Erythroblast (primary cell): Measurements from ENCODE around the gene CMTM7.

Experiments
- GATA1 ChIP-seq: IDR thresholded peaks from 2 replicates; pipeline ENCODE4 v1.6.1; 2011; ENCODE audit warnings: low read depth, mild to moderate bottlenecking, control low read depth, low read length, moderate library complexity
- POLR2A ChIP-seq: IDR thresholded peaks from 2 replicates; pipeline ENCODE4 v1.6.1; 2011; ENCODE audit warnings: mild to moderate bottlenecking, low read length

- no peak for TF ChIP-seq POLR2A
- TF ChIP-seq GATA1, result no peak
Measured at GRCh38 chr3:32447865-32448400, 56.3 kb downstream of the CMTM7 start.
